OCI-LY7 (cell line): ENCODE results near the gene FTO. TPM values are rescaled to one million over a fixed set of nuclear protein-coding genes. Genes with fewer than 3 reads are reported as not detected.

ENCODE experiments used
- BruUV-seq: library from RNA; stranded (reverse); fragments of 400-500 nt; replicated peaks from 2 replicates; lab custom pipeline; 2021; lab: Mats Ljungman, UMichigan
- CTCF ChIA-PET: fragments of 300-600 bp; sonication (Branson Sonifier 250); formaldehyde crosslinking; loops from one replicate; lab custom pipeline; 2022; ENCODE audit warnings: antibody characterized with exemption; ENCODE audit not compliant: unreplicated experiment; lab: Charles Lee
- POLR2A ChIA-PET: fragments of 300-600 bp; sonication (Branson Sonifier 250); formaldehyde crosslinking; loops from one replicate; lab custom pipeline; 2022; ENCODE audit warnings: antibody characterized with exemption; lab: Charles Lee
- DNase-seq: peaks from one replicate; pipeline ENCODE4 v3.0.0-alpha.2; 2015; ENCODE audit warnings: low spot score
- H2AFZ ChIP-seq: fragments of 200-600 bp; sonication (generic), shearing (Covaris generic); 2 replicates; pipeline ENCODE4 v1.6.1; 2014; ENCODE audit warnings: mild to moderate bottlenecking, antibody characterized with exemption, low read length, moderate library complexity
- H3K27ac ChIP-seq: fragments of 200-600 bp; sonication (generic); 2 replicates; pipeline ENCODE4 v1.5.1; 2014; ENCODE audit warnings: mixed run types, low read depth, mild to moderate bottlenecking, moderate library complexity, low read length, inconsistent platforms; ENCODE audit not compliant: poor library complexity, severe bottlenecking
- H3K36me3 ChIP-seq: fragments of 200-600 bp; sonication (generic); 2 replicates; pipeline ENCODE4 v1.6.1; 2014; ENCODE audit warnings: mild to moderate bottlenecking, antibody characterized with exemption, low read length, moderate library complexity, mixed read lengths; ENCODE audit not compliant: insufficient read depth
- H3K4me1 ChIP-seq: fragments of 200-600 bp; sonication (generic); 2 replicates; pipeline ENCODE4 v1.5.1; 2014; ENCODE audit warnings: mild to moderate bottlenecking, low read length; ENCODE audit not compliant: insufficient read depth, poor library complexity, severe bottlenecking
- H3K4me2 ChIP-seq: fragments of 200-600 bp; sonication (generic); 2 replicates; pipeline ENCODE4 v1.6.1; 2014; ENCODE audit warnings: mild to moderate bottlenecking, low read length
- H3K4me3 ChIP-seq: fragments of 200-600 bp; sonication (generic); 2 replicates; pipeline ENCODE4 v1.5.1; 2014; ENCODE audit warnings: mild to moderate bottlenecking, low read depth, low read length; ENCODE audit not compliant: poor library complexity, severe bottlenecking
- H3K79me2 ChIP-seq: fragments of 200-600 bp; sonication (generic); 2 replicates; pipeline ENCODE4 v1.6.1; 2016; ENCODE audit warnings: low read depth, mild to moderate bottlenecking, low read length, moderate library complexity, mixed read lengths; ENCODE audit not compliant: insufficient read depth
- H3K9me2 ChIP-seq: fragments of 200-600 bp; sonication (generic); 2 replicates; pipeline ENCODE4 v1.6.1; 2016; ENCODE audit warnings: mild to moderate bottlenecking, low read length, mixed read lengths; ENCODE audit not compliant: insufficient read depth
- H3K9me3 ChIP-seq: fragments of 200-600 bp; sonication (generic); 2 replicates; pipeline ENCODE4 v1.6.1; 2014; ENCODE audit warnings: mild to moderate bottlenecking, mixed run types, low read length, mixed read lengths
- H4K20me1 ChIP-seq: fragments of 200-600 bp; sonication (generic); 2 replicates; pipeline ENCODE4 v1.6.1; 2014; ENCODE audit warnings: mild to moderate bottlenecking, antibody characterized with exemption, low read length, moderate library complexity, mixed read lengths; ENCODE audit not compliant: insufficient read depth
- EZH2phosphoT487 ChIP-seq: fragments of 200-600 bp; sonication (generic); IDR thresholded peaks from 2 replicates; pipeline ENCODE4 v1.6.1; 2018; ENCODE audit warnings: low read depth, borderline replicate concordance, mild to moderate bottlenecking, mixed run types, antibody characterized with exemption, low read length, moderate library complexity, mixed read lengths
- intact Hi-C: fragments of 100-400 bp; cut with micrococcal nuclease; formaldehyde crosslinking; loops from one replicate; pipeline ENCODE4 v1.10.0; 2022; ENCODE audit not compliant: unreplicated experiment
- total RNA-seq, 2 experiments: library from RNA; depleted of rRNA in 1 of 2; stranded (reverse); fragments of >200 nt in 1 of 2; shearing (Covaris generic) in 1 of 2; gene quantifications; 2 replicates each; pipeline ENCODE4 v1.2.3, GENCODE V29; 2014 to 2022
- TF ChIP-seq, protein P1 (sequence below): fragments of 200-600 bp; sonication (generic); conservative IDR thresholded peaks from 2 replicates; pipeline ENCODE4 v1.5.1; 2014; ENCODE audit warnings: mild to moderate bottlenecking, antibody characterized with exemption, low read length, moderate library complexity, mixed read lengths

The FTO gene
- total RNA-seq, 2 experiments from 2014 or later = 57.1 to 68.0 TPM

DNA sequence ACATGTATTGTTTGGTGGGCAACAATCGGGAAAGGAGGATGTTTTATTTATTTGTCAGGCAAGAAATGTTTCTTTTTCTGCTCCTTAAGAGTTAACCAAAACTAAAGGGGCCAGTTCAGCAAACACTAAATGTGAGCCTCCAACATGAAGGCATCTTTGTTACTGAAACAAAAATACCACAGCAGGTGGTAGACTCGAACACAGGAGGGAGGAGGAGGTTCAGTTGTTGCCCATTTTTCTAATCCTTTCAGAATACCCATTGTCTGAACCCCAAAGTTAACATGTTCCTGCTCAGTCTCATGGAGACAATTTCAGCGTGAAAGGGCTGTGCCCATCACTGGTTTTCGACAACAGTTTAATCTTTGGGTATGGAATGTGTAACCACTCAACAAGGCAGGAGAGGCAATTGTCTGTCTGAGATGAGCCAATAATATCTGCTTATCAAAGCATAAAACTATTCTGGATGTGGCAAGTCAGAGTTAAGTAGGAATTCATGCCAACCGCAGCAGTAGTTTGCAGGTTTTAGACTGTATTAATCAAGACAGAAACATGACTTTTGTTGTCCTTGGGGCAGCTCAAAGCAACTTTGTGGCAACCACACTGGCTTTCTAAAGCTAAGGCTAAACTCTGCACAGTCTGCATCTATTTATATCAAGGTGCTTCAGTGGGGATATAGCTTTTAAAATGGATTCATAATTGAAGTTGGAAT is 211.7 kb downstream of the FTO start:
- no peaks in the 10 kb centered on the region for H3K9me2 ChIP-seq
- TF ChIP-seq, protein P1, sequence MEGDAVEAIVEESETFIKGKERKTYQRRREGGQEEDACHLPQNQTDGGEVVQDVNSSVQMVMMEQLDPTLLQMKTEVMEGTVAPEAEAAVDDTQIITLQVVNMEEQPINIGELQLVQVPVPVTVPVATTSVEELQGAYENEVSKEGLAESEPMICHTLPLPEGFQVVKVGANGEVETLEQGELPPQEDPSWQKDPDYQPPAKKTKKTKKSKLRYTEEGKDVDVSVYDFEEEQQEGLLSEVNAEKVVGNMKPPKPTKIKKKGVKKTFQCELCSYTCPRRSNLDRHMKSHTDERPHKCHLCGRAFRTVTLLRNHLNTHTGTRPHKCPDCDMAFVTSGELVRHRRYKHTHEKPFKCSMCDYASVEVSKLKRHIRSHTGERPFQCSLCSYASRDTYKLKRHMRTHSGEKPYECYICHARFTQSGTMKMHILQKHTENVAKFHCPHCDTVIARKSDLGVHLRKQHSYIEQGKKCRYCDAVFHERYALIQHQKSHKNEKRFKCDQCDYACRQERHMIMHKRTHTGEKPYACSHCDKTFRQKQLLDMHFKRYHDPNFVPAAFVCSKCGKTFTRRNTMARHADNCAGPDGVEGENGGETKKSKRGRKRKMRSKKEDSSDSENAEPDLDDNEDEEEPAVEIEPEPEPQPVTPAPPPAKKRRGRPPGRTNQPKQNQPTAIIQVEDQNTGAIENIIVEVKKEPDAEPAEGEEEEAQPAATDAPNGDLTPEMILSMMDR = no peak
- TF ChIP-seq EZH2phosphoT487 = no peak
- H3K79me2 ChIP-seq = no peaks in the 10 kb centered on the region
- BruUV-seq = no TSS peak
- no peak overlapping the region for H3K4me3 ChIP-seq
- POLR2A ChIA-PET = interaction anchor here (1.4 kb wide), 1 partner anchor 43 kb away, joined by 4 read pairs; no protein-coding TSS in a partner anchor
- H4K20me1 ChIP-seq = no peaks in the 10 kb centered on the region
- no peak overlapping the region for H3K4me2 ChIP-seq
- intact Hi-C loops = no loop called here
- no peaks in the 10 kb centered on the region for H3K4me1 ChIP-seq
- no peaks in the 10 kb centered on the region for H3K9me3 ChIP-seq
- CTCF ChIA-PET = no interaction called here
- H3K36me3 ChIP-seq = no peaks in the 10 kb centered on the region
- no peak for DNase-seq
- no peak overlapping the region for H2AFZ ChIP-seq
- H3K27ac ChIP-seq = no peak overlapping the region

DNA sequence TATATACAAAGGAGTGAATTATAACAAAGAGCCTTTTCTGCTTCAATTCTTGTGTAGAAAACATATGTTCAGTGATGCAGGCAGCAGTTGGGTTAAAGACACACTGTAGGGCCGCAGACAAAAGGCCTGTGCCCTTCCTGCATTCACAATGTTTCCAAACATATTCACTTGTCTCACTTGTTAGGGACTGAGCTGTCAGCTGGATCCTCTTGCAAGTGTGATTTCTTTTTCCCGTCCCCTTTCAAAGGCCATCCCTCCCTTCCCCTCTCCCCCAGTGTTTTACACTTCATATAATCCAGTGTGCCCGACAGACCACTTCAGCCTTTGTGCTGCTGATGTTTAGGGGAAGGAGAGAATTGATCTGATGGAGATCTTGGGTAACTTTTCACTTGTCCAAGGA is 217.0 kb downstream of the FTO start:
- TF ChIP-seq EZH2phosphoT487 = no peak
- TF ChIP-seq, protein P1 = no peak
- H2AFZ ChIP-seq = no peak overlapping the region
- no peak overlapping the region for H3K4me3 ChIP-seq
- no peak overlapping the region for H3K4me2 ChIP-seq
- H4K20me1 ChIP-seq = no peaks in the 10 kb centered on the region
- no peaks in the 10 kb centered on the region for H3K36me3 ChIP-seq
- CTCF ChIA-PET = no interaction called here
- no peak for DNase-seq
- no peak overlapping the region for H3K27ac ChIP-seq
- H3K9me3 ChIP-seq = no peaks in the 10 kb centered on the region
- no peaks in the 10 kb centered on the region for H3K79me2 ChIP-seq
- no TSS peak for BruUV-seq
- H3K9me2 ChIP-seq = no peaks in the 10 kb centered on the region
- intact Hi-C loops = no loop called here
- no peaks in the 10 kb centered on the region for H3K4me1 ChIP-seq
- POLR2A ChIA-PET = no interaction called here

- CTCF ChIA-PET = no interaction called here
- H4K20me1 ChIP-seq = no peaks in the 10 kb centered on the region
- no peak overlapping the region for H2AFZ ChIP-seq
- no peaks in the 10 kb centered on the region for H3K9me3 ChIP-seq
- DNase-seq = no peak
- POLR2A ChIA-PET = no interaction called here
- H3K79me2 ChIP-seq = no peaks in the 10 kb centered on the region
- intact Hi-C loops = no loop called here
- no peaks in the 10 kb centered on the region for H3K4me1 ChIP-seq
- H3K4me3 ChIP-seq = no peak overlapping the region
- no TSS peak for BruUV-seq
- no peak overlapping the region for H3K4me2 ChIP-seq
- H3K9me2 ChIP-seq = no peaks in the 10 kb centered on the region
- no peaks in the 10 kb centered on the region for H3K36me3 ChIP-seq
- no peak overlapping the region for H3K27ac ChIP-seq
- TF ChIP-seq, protein P1 = no peak
- TF ChIP-seq EZH2phosphoT487 = no peak
These were observed 218.3 kb downstream of the FTO start for GRCh38 chr16:53922067-53922806.
